T-cell (primary cell): ENCODE results near the gene C5orf15. TPM values are rescaled to one million over a fixed set of nuclear protein-coding genes. Genes with fewer than 3 reads are reported as not detected.
A peak's percentile ranks its signal among the peaks of the same experiment; 100 is the strongest.

Experiments
- ATAC-seq, 4 experiments: fragments of 200-7000 bp in 3 of 4; fragments of 150-1000 bp in 1 of 4; cut with Tn5 transposase; replicated peaks in 1 of 4; 1 replicate in 3 of 4; 2 replicates in 1 of 4; pipeline ENCODE4 v1.10.0; 2021; ENCODE audit warnings: moderate library complexity in 3 of 4, mild to moderate bottlenecking in 2 of 4, moderate number of reproducible peaks in 1 of 4
- CTCF ChIA-PET, 2 donors: fragments of 300-600 bp; sonication (Branson Sonifier 250); formaldehyde crosslinking; loops; one replicate each; lab custom pipeline; 2022; ENCODE audit warnings: antibody characterized with exemption in 2 of 2; lab: Charles Lee
- POLR2A ChIA-PET, 2 donors: fragments of 300-600 bp; sonication (Branson Sonifier 250); formaldehyde crosslinking; loops; one replicate each; lab custom pipeline; 2022; ENCODE audit warnings: antibody characterized with exemption in 2 of 2; lab: Charles Lee
- DNase-seq, 35 experiments: peaks; one replicate each; pipeline versions ENCODE4 v3.0.0 to v3.0.0-alpha.2; 2013 to 2023
- H3K27ac ChIP-seq: one replicate; pipeline ENCODE4 v1.5.1; 2013; ENCODE audit warnings: low read length
- H3K27me3 ChIP-seq, 2 experiments: replicated peaks in 1 of 2; 1 replicate in 1 of 2; 2 replicates in 1 of 2; pipeline versions ENCODE4 v1.6.1 to v1.7.0; 2013; ENCODE audit warnings: low read length in 1 of 2, mixed read lengths in 1 of 2; ENCODE audit not compliant: control insufficient read depth in 2 of 2, insufficient read depth in 2 of 2; ENCODE audit errors: extremely low read depth in 1 of 2
- H3K36me3 ChIP-seq, 2 donors: 1 replicate in 1 of 2; 2 replicates in 1 of 2; pipeline versions ENCODE4 v1.6.1 to v1.7.0; 2013; ENCODE audit warnings: low read length in 1 of 2; ENCODE audit not compliant: control insufficient read depth in 2 of 2, insufficient read depth in 1 of 2; ENCODE audit errors: extremely low read depth in 1 of 2
- H3K4me1 ChIP-seq, 2 experiments: 1 replicate in 1 of 2; 2 replicates in 1 of 2; pipeline versions ENCODE4 v1.6.1 to v1.7.0; 2013; ENCODE audit warnings: low read length in 2 of 2, mixed read lengths in 1 of 2; ENCODE audit not compliant: insufficient read depth in 2 of 2, control insufficient read depth in 1 of 2; ENCODE audit errors: extremely low read depth in 1 of 2
- H3K4me3 ChIP-seq, 2 donors: 1 replicate in 1 of 2; 2 replicates in 1 of 2; pipeline versions ENCODE4 v1.5.1 to v1.7.0; 2013; ENCODE audit warnings: mild to moderate bottlenecking in 2 of 2, low read length in 1 of 2, moderate library complexity in 1 of 2; ENCODE audit not compliant: control insufficient read depth in 1 of 2; ENCODE audit errors: extremely low read depth in 1 of 2
- H3K9me3 ChIP-seq: 2 replicates; pipeline ENCODE4 v1.7.0; 2013
- H3K27ac Mint-ChIP-seq, 2 donors: one replicate each; pipeline ENCODE4 v1.8.0; 2020 to 2021; ENCODE audit warnings: mild to moderate bottlenecking in 2 of 2, mixed read lengths in 2 of 2
- H3K27me3 Mint-ChIP-seq, 2 donors: one replicate each; pipeline ENCODE4 v1.8.0; 2021 to 2022; ENCODE audit warnings: mixed read lengths in 2 of 2
- H3K36me3 Mint-ChIP-seq: one replicate; pipeline ENCODE4 v1.8.0; 2021; ENCODE audit warnings: mixed read lengths
- H3K4me1 Mint-ChIP-seq, 3 donors: one replicate each; pipeline ENCODE4 v1.8.0; 2020 to 2022; ENCODE audit warnings: mixed read lengths in 3 of 3, mild to moderate bottlenecking in 1 of 3
- H3K4me3 Mint-ChIP-seq, 3 donors: one replicate each; pipeline ENCODE4 v1.8.0; 2020 to 2022; ENCODE audit warnings: mild to moderate bottlenecking in 3 of 3, mixed read lengths in 3 of 3, moderate library complexity in 3 of 3
- H3K9me3 Mint-ChIP-seq, 3 donors: one replicate each; pipeline ENCODE4 v1.8.0; 2020 to 2022; ENCODE audit warnings: mixed read lengths in 3 of 3
- WGBS: methylation state at CpG from one replicate; pipeline ENCODE4 v1.1.5; 2013; ENCODE audit warnings: missing lambda C conversion rate; ENCODE audit not compliant: insufficient coverage; 5-methylcytosine and 5-hydroxymethylcytosine counted together
- total RNA-seq, 35 experiments: library from RNA in 6 of 35; stranded (reverse) in 6 of 35; fragments of 120-200 nt in 1 of 35; gene quantifications; one replicate each; pipeline versions ENCODE4 v1.2.1 to v1.2.4 and lab custom pipeline; 2013 to 2026

The C5orf15 gene
- total RNA-seq, 5 donors from 2014 or later (not counting 1 experiment from before 2014, with no cell fraction given): 12.6 to 14.7 (median 14.5) TPM

DNA sequence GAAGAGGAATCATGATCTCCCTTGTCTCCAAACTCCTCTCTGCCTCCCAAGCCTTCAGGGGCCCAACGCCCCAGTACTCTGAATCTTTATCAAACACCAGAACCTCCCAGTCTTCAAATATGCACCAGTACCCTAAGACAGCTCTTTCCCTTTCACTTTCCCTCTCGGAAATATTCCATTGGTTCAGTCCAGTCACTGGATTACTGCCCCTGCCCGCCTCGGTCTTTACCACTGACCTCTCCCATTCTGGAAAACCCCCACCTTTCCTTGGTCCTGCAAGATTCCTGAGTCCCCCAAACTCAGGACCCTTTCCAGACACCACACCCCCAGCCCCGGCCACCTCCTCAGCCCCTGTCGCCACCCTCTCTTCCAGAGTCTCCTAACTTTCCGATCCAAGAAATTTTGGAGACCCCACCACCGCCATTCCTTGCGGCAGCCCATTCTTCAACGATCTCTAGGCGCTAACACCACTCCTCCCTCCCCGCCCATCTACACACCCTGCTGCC lies 674 bp downstream of the C5orf15 start:
- Histone ChIP-seq H3K27me3 (no peaks in the 10 kb centered on the region), H3K4me1 (peaks cover 9 to 18% of the 10 kb centered on the region in 2 experiments), H3K36me3 (peaks cover 0 to 1% of the 10 kb centered on the region in 2 donors), H3K9me3 (no peaks in the 10 kb centered on the region), H3K27ac (peak overlapping the region; percentile 92), H3K4me3 (peak overlapping the region; percentile 81 to 99)
- no peaks in the 10 kb centered on the region for H3K9me3 Mint-ChIP-seq
- WGBS: 8% methylated on average over 12 of the region's 12 CpGs
- peak overlapping the region; percentile 95 to 98 for H3K27ac Mint-ChIP-seq
- CTCF ChIA-PET: interaction anchor here in 1 of 2 donors (1.1 kb wide), 1 partner anchor 29 kb away, joined by 4 read pairs; no protein-coding TSS in a partner anchor
- ATAC-seq: peak in 2 of 4 experiments; percentile 9 to 36
- H3K4me3 Mint-ChIP-seq: peak overlapping the region; percentile 93 to 100 (median 98)
- no peaks in the 10 kb centered on the region for H3K27me3 Mint-ChIP-seq
- peaks cover 52 to 59% (median 55%) of the 10 kb centered on the region in 3 donors for H3K4me1 Mint-ChIP-seq
- peak in 5 of 35 experiments; percentile 2 to 45 (median 4) for DNase-seq
- H3K36me3 Mint-ChIP-seq: peaks cover 24% of the 10 kb centered on the region
- POLR2A ChIA-PET: interaction anchor here in 1 of 2 donors (0.6 kb wide), 1 partner anchor 183 kb away, joined by 4 read pairs; no protein-coding TSS in a partner anchor

DNA sequence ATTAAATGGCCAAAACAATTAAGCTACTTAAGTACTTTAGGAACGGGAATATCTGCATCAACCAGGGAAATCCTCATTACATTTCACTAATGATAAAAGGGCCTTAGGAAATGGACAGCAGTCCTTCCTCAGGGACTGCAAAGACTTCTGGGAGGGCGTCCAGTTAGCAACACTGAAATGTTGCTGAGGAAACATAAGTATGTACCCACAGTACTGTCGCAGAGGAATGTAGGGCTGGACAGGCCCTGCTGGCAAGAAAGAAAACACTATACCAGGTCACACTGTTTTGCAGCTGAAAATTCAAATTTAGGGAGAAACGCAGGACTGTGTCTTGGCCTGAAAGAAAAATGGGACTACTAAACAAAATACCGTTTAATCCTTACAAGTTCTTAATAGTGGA lies 1.3 kb downstream of the C5orf15 start:
- H3K27me3 Mint-ChIP-seq: no peaks in the 10 kb centered on the region
- peaks cover 58 to 66% (median 61%) of the 10 kb centered on the region in 3 donors for H3K4me1 Mint-ChIP-seq
- Histone ChIP-seq H3K27ac (peak overlapping the region; percentile 92), H3K4me1 (peaks cover 9 to 18% of the 10 kb centered on the region in 2 experiments), H3K27me3 (no peaks in the 10 kb centered on the region), H3K4me3 (no peak overlapping the region), H3K36me3 (no peaks in the 10 kb centered on the region), H3K9me3 (no peaks in the 10 kb centered on the region)
- ChIA-PET CTCF (interaction anchor here (0.5 to 1.1 kb wide), 2 partner anchors 11 to 30 kb away, joined by 3 to 4 read pairs; no protein-coding TSS in a partner anchor), POLR2A (interaction anchor here in 1 of 2 donors (0.6 kb wide), 1 partner anchor 184 kb away, joined by 4 read pairs; no protein-coding TSS in a partner anchor)
- DNase-seq (no peak), ATAC-seq (no peak)
- H3K4me3 Mint-ChIP-seq: peak overlapping the region; percentile 93 to 100 (median 98)
- peaks cover 21% of the 10 kb centered on the region for H3K36me3 Mint-ChIP-seq
- peak overlapping the region in 1 of 2 donors; percentile 8 for H3K27ac Mint-ChIP-seq
- H3K9me3 Mint-ChIP-seq: no peaks in the 10 kb centered on the region
- 81% methylated on average over 3 of the region's 5 CpGs for WGBS

DNA sequence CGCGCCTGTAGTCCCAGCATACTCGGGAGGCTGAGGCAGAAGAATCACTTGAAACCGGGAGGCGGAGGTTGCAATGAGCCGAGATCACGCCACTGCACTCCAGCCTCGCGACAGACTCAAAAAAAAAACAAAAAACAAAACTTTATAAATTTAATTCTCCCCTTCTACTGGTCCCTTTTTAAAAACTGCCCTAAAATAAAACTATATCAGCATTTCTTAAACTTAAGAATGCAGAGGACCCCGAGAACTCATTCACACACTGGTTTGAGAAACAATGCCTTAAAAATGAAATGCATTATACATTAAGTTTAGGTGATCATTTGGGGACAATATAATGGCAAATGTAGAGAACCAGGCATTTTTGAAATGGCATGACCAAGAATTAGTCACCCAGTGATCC lies 2.3 kb downstream of the C5orf15 start:
- H3K4me1 Mint-ChIP-seq: peaks cover 59 to 69% (median 64%) of the 10 kb centered on the region in 3 donors
- H3K27me3 Mint-ChIP-seq: no peaks in the 10 kb centered on the region
- no peak overlapping the region for H3K4me3 Mint-ChIP-seq
- no peak overlapping the region for H3K27ac ChIP-seq
- peaks cover 16% of the 10 kb centered on the region for H3K36me3 Mint-ChIP-seq
- H3K27me3 ChIP-seq: no peaks in the 10 kb centered on the region
- no peak overlapping the region for H3K27ac Mint-ChIP-seq
- ChIA-PET POLR2A (no interaction called here), CTCF (interaction anchor here in 1 of 2 donors (0.6 kb wide), 1 partner anchor 1003 kb away, joined by 3 read pairs; no protein-coding TSS in a partner anchor)
- H3K9me3 Mint-ChIP-seq: no peaks in the 10 kb centered on the region
- no peak overlapping the region for H3K4me3 ChIP-seq
- peaks cover 9 to 18% of the 10 kb centered on the region in 2 experiments for H3K4me1 ChIP-seq
- no peaks in the 10 kb centered on the region for H3K9me3 ChIP-seq
- WGBS: 96% methylated on average over 8 of the region's 10 CpGs
- no peaks in the 10 kb centered on the region for H3K36me3 ChIP-seq
- ATAC-seq (no peak), DNase-seq (no peak)

DNA sequence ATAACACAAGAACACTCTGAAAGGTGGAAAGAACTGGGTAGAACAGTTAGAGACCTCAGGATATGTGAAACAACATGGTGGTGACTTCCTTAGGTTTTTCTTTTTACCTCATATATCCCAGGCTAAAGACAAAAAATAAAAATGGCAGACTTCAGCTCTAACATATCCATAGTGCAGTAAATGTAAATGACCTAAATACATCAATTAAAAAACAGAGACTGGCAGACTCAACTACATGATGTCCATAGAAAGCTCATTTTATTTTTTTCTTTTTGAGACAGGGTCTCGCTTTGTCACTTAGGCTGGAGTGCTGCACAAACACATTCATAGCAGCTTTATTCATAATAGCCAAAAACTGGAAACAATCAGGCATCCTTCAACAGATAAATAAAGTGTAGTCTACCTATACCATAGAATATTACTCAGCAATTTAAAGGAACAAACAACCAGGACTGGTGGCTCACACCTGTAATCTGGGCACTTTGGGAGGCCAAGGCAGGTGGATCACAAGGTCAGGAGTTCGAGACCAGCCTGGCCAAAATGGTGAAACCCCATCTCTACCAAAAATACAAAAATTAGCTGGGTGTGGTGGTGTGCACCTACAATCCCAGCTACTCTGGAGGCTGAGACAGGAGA lies 4.8 kb downstream of the C5orf15 start:
- no peaks in the 10 kb centered on the region for H3K27me3 Mint-ChIP-seq
- peaks cover 43 to 70% (median 67%) of the 10 kb centered on the region in 3 donors for H3K4me1 Mint-ChIP-seq
- no peaks in the 10 kb centered on the region for H3K27me3 ChIP-seq
- peaks cover 6 to 8% of the 10 kb centered on the region in 2 experiments for H3K4me1 ChIP-seq
- no CpG with 5 or more reads among the region's 2 CpGs for WGBS
- H3K27ac Mint-ChIP-seq: peak overlapping the region in 1 of 2 donors; percentile 4
- ChIA-PET CTCF (interaction anchor here in 1 of 2 donors (1.6 kb wide), 1 partner anchor 76 kb away, joined by 3 read pairs; no protein-coding TSS in a partner anchor), POLR2A (interaction anchor here in 1 of 2 donors (0.7 kb wide), 1 partner anchor 148 kb away, joined by 3 read pairs; no protein-coding TSS in a partner anchor)
- no peaks in the 10 kb centered on the region for H3K9me3 ChIP-seq
- H3K4me3 Mint-ChIP-seq: no peak overlapping the region
- H3K36me3 ChIP-seq: peaks cover 0 to 6% of the 10 kb centered on the region in 2 donors
- H3K9me3 Mint-ChIP-seq: no peaks in the 10 kb centered on the region
- ATAC-seq (no peak), DNase-seq (no peak)
- H3K27ac ChIP-seq: no peak overlapping the region
- H3K4me3 ChIP-seq: no peak overlapping the region
- peaks cover 27% of the 10 kb centered on the region for H3K36me3 Mint-ChIP-seq

DNA sequence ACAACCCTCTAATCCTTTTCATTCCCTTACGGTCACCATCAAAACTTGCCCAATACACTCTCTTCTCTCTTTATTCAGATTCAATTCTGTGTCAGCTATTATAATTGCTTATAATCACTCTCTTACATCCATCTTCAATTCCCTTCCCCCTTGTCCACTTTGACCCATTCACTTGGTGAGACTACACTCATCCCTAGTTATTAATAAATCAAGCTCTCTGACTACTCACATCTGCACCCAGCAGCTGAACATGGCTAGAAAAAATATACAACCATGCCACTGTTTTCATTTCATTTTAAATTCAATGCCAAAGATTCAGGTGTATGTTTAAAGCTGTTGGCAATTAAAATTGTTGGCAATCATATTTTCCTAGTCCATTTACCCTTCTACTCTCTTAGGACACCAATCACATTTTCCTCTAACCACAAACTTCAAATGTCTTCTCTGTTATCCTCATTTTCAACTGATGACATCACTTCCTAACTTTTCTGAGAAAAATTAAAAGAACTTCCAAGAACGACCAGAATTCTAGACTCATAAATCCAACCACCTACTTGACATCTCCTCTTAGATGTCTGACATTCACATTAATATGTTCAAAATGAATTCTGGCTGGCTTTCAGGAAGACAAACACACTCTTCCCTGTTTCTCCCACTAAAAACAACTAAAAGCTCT lies 5.5 kb downstream of the C5orf15 start:
- ATAC-seq (no peak), DNase-seq (no peak)
- Histone ChIP-seq H3K36me3 (peaks cover 0 to 8% of the 10 kb centered on the region in 2 donors), H3K4me1 (peaks cover 5 to 6% of the 10 kb centered on the region in 2 experiments), H3K4me3 (no peak overlapping the region), H3K27ac (no peak overlapping the region), H3K9me3 (no peaks in the 10 kb centered on the region), H3K27me3 (no peaks in the 10 kb centered on the region)
- Mint-ChIP-seq H3K4me3 (no peak overlapping the region), H3K27ac (peak overlapping the region in 1 of 2 donors; percentile 4), H3K9me3 (no peaks in the 10 kb centered on the region), H3K36me3 (peaks cover 27% of the 10 kb centered on the region), H3K27me3 (no peaks in the 10 kb centered on the region), H3K4me1 (peaks cover 36 to 65% (median 60%) of the 10 kb centered on the region in 3 donors)
- POLR2A ChIA-PET: interaction anchor here in 1 of 2 donors (0.7 kb wide), 1 partner anchor 148 kb away, joined by 3 read pairs; no protein-coding TSS in a partner anchor
- WGBS: 65% methylated on average over 2 of the region's 2 CpGs
- CTCF ChIA-PET: interaction anchor here (0.6 to 1.6 kb wide), 3 partner anchors 20 to 77 kb away, joined by 3 read pairs; no protein-coding TSS in a partner anchor
